Thyroid gland (tissue), 4 donors: Measurements from ENCODE around the gene CAMTA1.

ENCODE experiments used
- POLR2A ChIP-seq, 2 donors: fragments of 450-650 bp; IDR thresholded peaks; one replicate each; pipeline ENCODE4 v1.6.1; 2017; ENCODE audit warnings: antibody characterized with exemption in 2 of 2, mild to moderate bottlenecking in 2 of 2, moderate library complexity in 1 of 2
- TF ChIP-seq, protein P1 (sequence below), 6 experiments: fragments of 200-600 bp in 3 of 6; fragments of 450-650 bp in 3 of 6; sonication (generic) in 3 of 6; IDR thresholded peaks; one replicate each; pipeline ENCODE4 v1.5.1; 2016 to 2019; ENCODE audit warnings: antibody characterized with exemption in 6 of 6, mild to moderate bottlenecking in 2 of 6, inconsistent platforms in 1 of 6, moderate library complexity in 1 of 6

- TF ChIP-seq, protein P1, sequence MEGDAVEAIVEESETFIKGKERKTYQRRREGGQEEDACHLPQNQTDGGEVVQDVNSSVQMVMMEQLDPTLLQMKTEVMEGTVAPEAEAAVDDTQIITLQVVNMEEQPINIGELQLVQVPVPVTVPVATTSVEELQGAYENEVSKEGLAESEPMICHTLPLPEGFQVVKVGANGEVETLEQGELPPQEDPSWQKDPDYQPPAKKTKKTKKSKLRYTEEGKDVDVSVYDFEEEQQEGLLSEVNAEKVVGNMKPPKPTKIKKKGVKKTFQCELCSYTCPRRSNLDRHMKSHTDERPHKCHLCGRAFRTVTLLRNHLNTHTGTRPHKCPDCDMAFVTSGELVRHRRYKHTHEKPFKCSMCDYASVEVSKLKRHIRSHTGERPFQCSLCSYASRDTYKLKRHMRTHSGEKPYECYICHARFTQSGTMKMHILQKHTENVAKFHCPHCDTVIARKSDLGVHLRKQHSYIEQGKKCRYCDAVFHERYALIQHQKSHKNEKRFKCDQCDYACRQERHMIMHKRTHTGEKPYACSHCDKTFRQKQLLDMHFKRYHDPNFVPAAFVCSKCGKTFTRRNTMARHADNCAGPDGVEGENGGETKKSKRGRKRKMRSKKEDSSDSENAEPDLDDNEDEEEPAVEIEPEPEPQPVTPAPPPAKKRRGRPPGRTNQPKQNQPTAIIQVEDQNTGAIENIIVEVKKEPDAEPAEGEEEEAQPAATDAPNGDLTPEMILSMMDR (IDR thresholded peaks at IDR 0.05), result no peak
- no peak for TF ChIP-seq POLR2A (IDR thresholded peaks at IDR 0.05)
Measured at GRCh38 chr1:7684132-7684531, 898.9 kb downstream of the CAMTA1 start.
